HG03520 (cell line): ENCODE results near the gene PRDM16.

Source experiments
- ATAC-seq: cut with Tn5 transposase; IDR thresholded peaks from one replicate; pipeline ENCODE4 v1.9.1; 2021; ENCODE audit warnings: mild to moderate bottlenecking, moderate library complexity; ENCODE audit not compliant: unreplicated experiment

PRDM16 gene

GRCh38 chr1:3433596-3434320 is 364.8 kb downstream of the PRDM16 start:
- ATAC-seq: no peak

- no peak for ATAC-seq
Measured at GRCh38 chr1:3434406-3435110, 365.6 kb downstream of the PRDM16 start.

- ATAC-seq: no peak
Measured at GRCh38 chr1:3435666-3436065, 366.7 kb downstream of the PRDM16 start.

DNA sequence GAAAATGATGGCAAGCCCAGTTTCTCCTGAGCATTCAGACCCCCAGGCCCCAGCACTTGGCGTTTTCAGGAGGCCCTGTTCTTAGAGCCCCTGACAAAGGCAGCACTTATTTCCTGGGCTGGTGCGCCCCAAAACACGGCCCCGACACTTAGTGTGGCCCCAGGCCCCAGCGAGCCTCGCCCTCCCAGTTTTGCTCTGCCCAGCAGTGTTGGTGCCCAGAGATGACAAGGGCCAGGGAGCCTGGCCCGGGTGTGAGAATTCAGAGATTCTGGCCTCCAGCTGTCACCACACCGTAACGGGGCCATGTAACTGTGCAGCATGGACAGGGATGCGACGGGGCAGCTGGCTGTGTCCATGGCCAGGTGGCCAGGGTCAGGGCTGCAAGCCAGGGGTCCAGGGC is 367.4 kb downstream of the PRDM16 start:
- no peak for ATAC-seq

- ATAC-seq: no peak
Measured at GRCh38 chr1:3436901-3437300, 367.9 kb downstream of the PRDM16 start.

GRCh38 chr1:3438661-3439180 is 369.7 kb downstream of the PRDM16 start:
- no peak for ATAC-seq

GRCh38 chr1:3439346-3440299 is 370.6 kb downstream of the PRDM16 start:
- ATAC-seq: no peak

DNA sequence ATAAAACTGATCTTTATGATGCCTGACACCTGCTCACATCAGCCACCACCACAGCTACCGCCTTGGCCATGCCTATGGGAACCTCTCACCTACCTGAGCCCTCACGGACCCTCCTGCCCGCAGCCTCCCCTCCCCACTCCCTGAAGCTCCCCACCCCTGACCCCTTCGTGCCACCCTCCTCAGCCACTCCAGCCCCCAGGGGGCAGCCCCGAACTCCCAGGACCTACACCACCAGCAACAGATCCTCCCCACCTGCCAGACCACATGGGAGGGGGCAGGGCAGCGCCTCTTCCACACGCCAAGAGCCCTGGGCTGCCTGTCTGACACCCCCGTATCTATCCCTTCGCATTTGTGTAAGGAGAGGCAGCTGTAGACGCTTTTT is 371.3 kb downstream of the PRDM16 start:
- ATAC-seq: no peak

DNA sequence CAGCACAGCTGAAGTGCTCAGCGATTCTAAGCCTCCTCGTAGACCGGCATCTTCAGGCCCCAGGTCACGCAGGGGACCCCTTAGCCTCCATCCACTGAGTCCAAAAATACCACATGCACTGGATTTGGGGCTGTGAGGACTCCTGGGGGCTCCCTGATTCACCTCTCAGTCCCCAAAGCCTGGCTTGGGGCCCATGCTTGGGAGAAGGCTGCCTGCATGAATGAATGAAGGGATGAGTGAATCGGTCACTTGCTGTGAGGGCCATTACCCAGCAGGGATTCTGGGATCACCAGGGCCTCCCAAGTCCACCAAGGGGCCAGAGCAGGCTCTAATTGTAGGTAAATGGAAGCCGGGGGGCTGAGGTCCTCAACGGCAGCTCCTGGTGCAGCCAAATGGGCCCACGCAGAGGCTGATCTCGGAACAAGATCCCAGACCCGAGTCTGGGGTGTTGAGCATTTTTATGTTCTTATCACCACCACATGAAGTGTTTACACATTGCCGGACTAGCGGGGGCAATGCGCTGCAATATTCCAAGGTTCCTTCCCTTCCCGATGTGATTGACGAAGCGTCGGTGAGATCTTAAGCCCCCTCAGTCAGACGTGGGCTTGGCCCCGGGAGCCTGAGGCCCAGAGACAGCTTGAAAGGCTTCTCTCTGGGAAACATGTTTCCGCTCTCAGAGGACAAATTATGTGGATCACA is 371.9 kb downstream of the PRDM16 start:
- no peak for ATAC-seq

DNA sequence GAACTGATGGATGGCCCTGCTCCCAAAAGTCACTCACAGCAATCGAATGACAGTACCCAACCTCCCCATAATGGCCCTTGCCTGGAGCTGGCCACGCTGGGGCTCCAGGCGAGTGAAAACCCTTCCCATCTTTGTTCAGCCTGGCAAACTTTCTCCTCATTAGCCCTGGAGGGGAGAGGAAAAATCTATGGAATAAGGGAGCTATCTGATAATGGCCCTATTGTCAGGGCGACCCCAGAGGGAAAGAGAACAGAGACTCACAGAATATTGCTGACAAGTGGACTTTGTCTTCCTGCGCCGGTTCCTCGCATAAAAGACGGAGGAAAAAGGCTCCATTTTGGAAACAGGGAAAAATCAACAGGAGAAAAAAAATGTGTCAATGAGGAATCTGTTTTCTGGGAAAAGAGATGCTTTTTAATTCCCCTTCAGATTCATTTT is 372.4 kb downstream of the PRDM16 start:
- no peak for ATAC-seq

DNA sequence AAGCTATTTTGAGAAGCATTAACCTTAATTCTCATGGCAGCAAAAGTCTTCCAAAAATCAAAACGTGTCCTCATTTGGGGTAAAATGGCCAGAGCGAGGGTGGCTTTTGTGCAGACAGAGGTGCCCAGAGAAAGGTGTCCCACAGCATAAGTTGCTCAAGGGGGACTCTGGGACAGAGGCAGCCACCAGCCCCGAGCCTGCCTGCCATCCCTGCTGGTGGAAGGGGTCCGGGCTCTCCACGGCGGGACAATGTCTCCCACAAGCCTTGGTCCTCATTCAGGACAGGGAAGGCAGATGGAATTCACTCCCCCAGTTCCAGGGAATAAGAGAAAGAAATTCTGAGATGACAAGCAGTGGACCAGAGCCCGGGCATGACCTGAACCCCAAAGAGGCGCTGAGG is 372.9 kb downstream of the PRDM16 start:
- no peak for ATAC-seq

DNA sequence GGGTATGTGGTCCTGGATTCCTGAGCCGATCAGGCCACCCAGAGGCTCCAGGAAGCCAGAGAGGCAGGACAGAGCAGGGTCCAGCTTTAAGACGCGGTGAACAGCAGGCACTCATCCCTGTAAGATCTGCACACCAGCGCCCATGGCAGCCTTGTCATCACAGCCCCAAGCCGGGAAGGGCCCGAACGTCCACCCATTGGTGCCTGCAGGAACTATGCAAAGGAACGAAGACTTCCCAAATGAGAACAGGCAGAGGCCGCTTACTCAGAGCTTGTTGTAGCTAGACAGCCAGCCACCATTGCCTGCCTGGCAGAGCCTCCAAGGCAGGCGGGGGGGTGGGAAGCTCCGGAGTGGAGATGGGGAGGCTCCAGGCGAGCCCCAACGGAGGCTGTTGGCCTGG is 373.3 kb downstream of the PRDM16 start:
- ATAC-seq: no peak

- no peak for ATAC-seq
Measured at GRCh38 chr1:3442901-3443300, 373.9 kb downstream of the PRDM16 start.

- ATAC-seq: no peak
Measured at GRCh38 chr1:3443807-3444206, 374.8 kb downstream of the PRDM16 start.

- no peak for ATAC-seq
Measured at GRCh38 chr1:3444298-3444697, 375.3 kb downstream of the PRDM16 start.

- no peak for ATAC-seq
Measured at GRCh38 chr1:3444736-3445135, 375.7 kb downstream of the PRDM16 start.

- ATAC-seq: no peak
Measured at GRCh38 chr1:3450202-3450863, 381.3 kb downstream of the PRDM16 start.

GRCh38 chr1:3450983-3451382 is 382.0 kb downstream of the PRDM16 start:
- no peak for ATAC-seq

GRCh38 chr1:3451994-3452865 is 383.2 kb downstream of the PRDM16 start:
- ATAC-seq: no peak
